GM23338 (cell line): ENCODE results near the gene ANKRD44.

Experiments
- CREB1 ChIP-seq: fragments of 250-450 bp; sonication (Bioruptor Pico); IDR thresholded peaks from 2 replicates; pipeline ENCODE4 v1.5.0; 2020; ENCODE audit warnings: low read depth, mild to moderate bottlenecking, moderate library complexity
- CTCF ChIP-seq, 2 experiments: fragments of 200-600 bp in 1 of 2; sonication (generic) in 1 of 2; conservative IDR thresholded peaks; 2 replicates each; pipeline versions ENCODE4 v1.5.1 to v1.6.1; 2016 to 2017; ENCODE audit warnings: antibody characterized with exemption in 2 of 2, low read depth in 2 of 2, mild to moderate bottlenecking in 2 of 2, moderate library complexity in 1 of 2
- EZH2phosphoT487 ChIP-seq: fragments of 200-600 bp; sonication (generic); IDR thresholded peaks from one replicate; pipeline ENCODE4 v1.8.1; 2018; ENCODE audit warnings: antibody characterized with exemption; ENCODE audit not compliant: unreplicated experiment

- TF ChIP-seq EZH2phosphoT487: no peak
- TF ChIP-seq CTCF (conservative IDR thresholded peaks at IDR 0.05; ENCODE audit: low read depth in 2 of 2): no peak
- no peak for TF ChIP-seq CREB1 (CRISPR knock-in tag)
Measured at GRCh38 chr2:197280015-197280702, 30.4 kb downstream of the ANKRD44 start.
